ENCODE measurements around the gene PYCR2. TPM values are rescaled to one million over a fixed set of nuclear protein-coding genes. Genes with fewer than 3 reads are reported as not detected.

PYCR2 gene
- total RNA-seq, 1 experiment from 2014 or later, result 74.4 TPM

- intact Hi-C loops (cut with micrococcal nuclease; ENCODE audit: unreplicated experiment), result no loop called here
- no peaks in the 10 kb centered on the region for H3K9me3 ChIP-seq (ENCODE audit: control insufficient read depth, insufficient read depth, low read depth, low read length)
- no TSS peak for BruUV-seq (replicated peaks)
- ChIA-PET POLR2A (no interaction called here), CTCF (interaction anchor here (0.7 kb wide), 1 partner anchor 362 kb away, joined by 3 read pairs; no protein-coding TSS in a partner anchor)
- DNase-seq (ENCODE audit: low read depth, low spot score), result no peak
- ATAC-seq, result no peak
- H3K27me3 ChIP-seq (ENCODE audit: control insufficient read depth, insufficient read depth, low read length), result no peaks in the 10 kb centered on the region; the same call in 1 of the 2 replicates
- H3K4me3 ChIP-seq (ENCODE audit: low read depth in 2 of 2, low read length in 2 of 2), result no peak overlapping the region
- TF ChIP-seq TCF7L2 (IDR thresholded peaks at IDR 0.05; ENCODE audit: low read depth, low read length) (no peak), CTCF (IDR thresholded peaks at IDR 0.05) (no peak), SIN3A (IDR thresholded peaks at IDR 0.05; ENCODE audit: borderline replicate concordance, insufficient read depth, low read depth, low read length) (no peak), POLR2AphosphoS5 (IDR thresholded peaks at IDR 0.05; ENCODE audit: low read depth, low read length) (no peak)
- TF ChIP-seq, protein P1, sequence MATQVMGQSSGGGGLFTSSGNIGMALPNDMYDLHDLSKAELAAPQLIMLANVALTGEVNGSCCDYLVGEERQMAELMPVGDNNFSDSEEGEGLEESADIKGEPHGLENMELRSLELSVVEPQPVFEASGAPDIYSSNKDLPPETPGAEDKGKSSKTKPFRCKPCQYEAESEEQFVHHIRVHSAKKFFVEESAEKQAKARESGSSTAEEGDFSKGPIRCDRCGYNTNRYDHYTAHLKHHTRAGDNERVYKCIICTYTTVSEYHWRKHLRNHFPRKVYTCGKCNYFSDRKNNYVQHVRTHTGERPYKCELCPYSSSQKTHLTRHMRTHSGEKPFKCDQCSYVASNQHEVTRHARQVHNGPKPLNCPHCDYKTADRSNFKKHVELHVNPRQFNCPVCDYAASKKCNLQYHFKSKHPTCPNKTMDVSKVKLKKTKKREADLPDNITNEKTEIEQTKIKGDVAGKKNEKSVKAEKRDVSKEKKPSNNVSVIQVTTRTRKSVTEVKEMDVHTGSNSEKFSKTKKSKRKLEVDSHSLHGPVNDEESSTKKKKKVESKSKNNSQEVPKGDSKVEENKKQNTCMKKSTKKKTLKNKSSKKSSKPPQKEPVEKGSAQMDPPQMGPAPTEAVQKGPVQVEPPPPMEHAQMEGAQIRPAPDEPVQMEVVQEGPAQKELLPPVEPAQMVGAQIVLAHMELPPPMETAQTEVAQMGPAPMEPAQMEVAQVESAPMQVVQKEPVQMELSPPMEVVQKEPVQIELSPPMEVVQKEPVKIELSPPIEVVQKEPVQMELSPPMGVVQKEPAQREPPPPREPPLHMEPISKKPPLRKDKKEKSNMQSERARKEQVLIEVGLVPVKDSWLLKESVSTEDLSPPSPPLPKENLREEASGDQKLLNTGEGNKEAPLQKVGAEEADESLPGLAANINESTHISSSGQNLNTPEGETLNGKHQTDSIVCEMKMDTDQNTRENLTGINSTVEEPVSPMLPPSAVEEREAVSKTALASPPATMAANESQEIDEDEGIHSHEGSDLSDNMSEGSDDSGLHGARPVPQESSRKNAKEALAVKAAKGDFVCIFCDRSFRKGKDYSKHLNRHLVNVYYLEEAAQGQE (IDR thresholded peaks at IDR 0.05; ENCODE audit: insufficient read depth in 1 of 2, low read depth in 2 of 2, low read length in 1 of 2), result no peak
- in situ Hi-C loops (cut with HindIII; ENCODE audit: low pct_unique_long_range_greater_than_20kb, low sequenced_read_pairs), result no loop called here
- H3K27ac ChIP-seq (ENCODE audit: low read length), result no peak overlapping the region
- H3K4me1 ChIP-seq (ENCODE audit: control insufficient read depth, insufficient read depth, low read length), result no peaks in the 10 kb centered on the region
- no peaks in the 10 kb centered on the region for H3K36me3 ChIP-seq (ENCODE audit: control insufficient read depth, insufficient read depth, low read length)
Observed at GRCh38 chr1:225953315-225953714, 29.3 kb upstream of the PYCR2 start.

DNA sequence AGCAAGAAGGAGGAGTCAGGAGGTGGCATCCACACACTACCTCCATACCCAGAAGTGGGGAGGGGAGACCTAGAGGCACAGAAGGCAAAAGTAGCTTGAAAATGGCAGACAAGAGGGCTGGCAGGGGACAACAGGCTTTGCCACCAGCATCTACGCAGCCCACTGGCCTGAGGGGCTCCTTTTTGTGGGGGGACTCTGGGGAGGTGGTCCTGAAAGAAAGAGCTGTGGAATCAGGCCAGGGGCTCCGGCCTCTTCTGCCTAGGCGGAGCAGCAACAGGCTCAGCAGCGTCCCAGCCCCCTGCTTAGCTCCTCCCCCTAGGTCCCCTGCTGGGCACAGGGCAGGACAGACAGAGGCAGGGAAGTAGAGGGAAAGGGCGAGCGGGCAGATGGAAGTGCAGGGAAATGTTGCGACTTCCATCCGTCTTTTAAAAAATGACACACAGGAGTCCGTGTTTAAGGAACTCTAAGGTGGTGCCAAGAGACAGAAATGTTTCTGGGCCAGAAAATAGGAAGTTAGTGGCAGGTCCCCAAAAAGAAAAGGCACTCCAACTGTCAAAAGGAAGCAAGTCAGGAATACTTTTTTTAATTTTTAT lies 27.0 kb upstream of the PYCR2 start:
- BruUV-seq (replicated peaks), result no TSS peak
- POLR2A ChIA-PET, result no interaction called here

More for the DNA sequence above, 27.0 kb upstream of the PYCR2 start:
- intact Hi-C loops (cut with micrococcal nuclease; ENCODE audit: unreplicated experiment) (no loop called here), in situ Hi-C loops (cut with HindIII; ENCODE audit: low pct_unique_long_range_greater_than_20kb, low sequenced_read_pairs) (no loop called here)
- Histone ChIP-seq H3K4me1 (ENCODE audit: control insufficient read depth, insufficient read depth, low read length) (no peaks in the 10 kb centered on the region), H3K36me3 (ENCODE audit: control insufficient read depth, insufficient read depth, low read length) (no peaks in the 10 kb centered on the region), H3K27me3 (ENCODE audit: control insufficient read depth, insufficient read depth, low read length) (no peaks in the 10 kb centered on the region; the same call in 1 of the 2 replicates), H3K4me3 (ENCODE audit: low read depth in 2 of 2, low read length in 2 of 2) (no peak overlapping the region), H3K9me3 (ENCODE audit: control insufficient read depth, insufficient read depth, low read depth, low read length) (no peaks in the 10 kb centered on the region), H3K27ac (ENCODE audit: low read length) (no peak overlapping the region)
- peak; percentile 49; the same call in 1 of the 2 replicates for ATAC-seq
- CTCF ChIA-PET, result interaction anchor here (0.6 kb wide), 1 partner anchor 25 kb away, joined by 6 read pairs; no protein-coding TSS in a partner anchor
- TF ChIP-seq, protein P1 (IDR thresholded peaks at IDR 0.05; ENCODE audit: insufficient read depth in 1 of 2, low read depth in 2 of 2, low read length in 1 of 2), result no peak
- DNase-seq (ENCODE audit: low read depth, low spot score), result no peak

All from Panc1 (cell line).